KG1 (cell line): ENCODE measurements around the gene ZNRF3.
"Not testable (repeated sequence)": the region's sequence is repeated elsewhere in the genome, so short reads cannot be mapped to it uniquely, and the experiment has no call there.

Experiments used
- DNase-seq: peaks from one replicate; lab custom pipeline; 2025; lab: John Stamatoyannopoulos, UW

The ZNRF3 gene

GRCh38 chr22:28985581-28986290 lies 102.4 kb downstream of the ZNRF3 start:
- DNase-seq = no peak

- no peak for DNase-seq
These were observed 103.0 kb downstream of the ZNRF3 start for GRCh38 chr22:28986366-28986765.

GRCh38 chr22:28988457-28988856 lies 105.1 kb downstream of the ZNRF3 start:
- DNase-seq = no peak

GRCh38 chr22:28989035-28989464 lies 105.7 kb downstream of the ZNRF3 start:
- DNase-seq = no peak

GRCh38 chr22:28989484-28989883 lies 106.1 kb downstream of the ZNRF3 start:
- no peak for DNase-seq

GRCh38 chr22:28989912-28990311 lies 106.5 kb downstream of the ZNRF3 start:
- no peak for DNase-seq

- no peak for DNase-seq
These were observed 109.4 kb downstream of the ZNRF3 start for GRCh38 chr22:28992565-28993356.

- DNase-seq = no peak
These were observed 111.2 kb downstream of the ZNRF3 start for GRCh38 chr22:28994522-28994921.

- no peak for DNase-seq
These were observed 112.2 kb downstream of the ZNRF3 start for GRCh38 chr22:28995551-28995950.

GRCh38 chr22:28997342-28997741 lies 114.0 kb downstream of the ZNRF3 start:
- no peak for DNase-seq

GRCh38 chr22:28998681-28999080 lies 115.3 kb downstream of the ZNRF3 start:
- no peak for DNase-seq

GRCh38 chr22:28999510-28999909 lies 116.1 kb downstream of the ZNRF3 start:
- no peak for DNase-seq

GRCh38 chr22:28999919-29000556 lies 116.7 kb downstream of the ZNRF3 start:
- DNase-seq = no peak

GRCh38 chr22:29000641-29001040 lies 117.3 kb downstream of the ZNRF3 start:
- no peak for DNase-seq

- DNase-seq = no peak
These were observed 119.2 kb downstream of the ZNRF3 start for GRCh38 chr22:29002603-29003002.

GRCh38 chr22:29003552-29003951 lies 120.2 kb downstream of the ZNRF3 start:
- no peak for DNase-seq

GRCh38 chr22:29003975-29004646 lies 120.7 kb downstream of the ZNRF3 start:
- DNase-seq = no peak

- no peak for DNase-seq
These were observed 121.4 kb downstream of the ZNRF3 start for GRCh38 chr22:29004647-29005371.

GRCh38 chr22:29005754-29006153 lies 122.4 kb downstream of the ZNRF3 start:
- DNase-seq = not testable (repeated sequence)

- DNase-seq = no peak
These were observed 123.0 kb downstream of the ZNRF3 start for GRCh38 chr22:29006346-29006745.

- no peak for DNase-seq
These were observed 125.8 kb downstream of the ZNRF3 start for GRCh38 chr22:29009148-29009547.
